Mucosa of stomach (tissue), 1 donor: ENCODE measurements around the gene RPL19.
"Not testable (repeated sequence)": the region's sequence is repeated elsewhere in the genome, so short reads cannot be mapped to it uniquely, and the experiment has no call there.

Experiments
- H3K27me3 ChIP-seq: one replicate; pipeline ENCODE4 v1.7.0; 2013; ENCODE audit warnings: mild to moderate bottlenecking, low read length; ENCODE audit not compliant: control insufficient read depth, insufficient read depth
- H3K36me3 ChIP-seq: one replicate; pipeline ENCODE4 v1.7.0; 2013; ENCODE audit warnings: low read length; ENCODE audit not compliant: control insufficient read depth, insufficient read depth
- H3K4me1 ChIP-seq: one replicate; pipeline ENCODE4 v1.7.0; 2013; ENCODE audit warnings: mild to moderate bottlenecking, low read length; ENCODE audit not compliant: control insufficient read depth, insufficient read depth
- H3K4me3 ChIP-seq: one replicate; pipeline ENCODE4 v1.7.0; 2013; ENCODE audit warnings: low read length
- H3K9ac ChIP-seq: one replicate; pipeline ENCODE4 v1.7.0; 2013; ENCODE audit warnings: mild to moderate bottlenecking, low read length, moderate library complexity
- H3K9me3 ChIP-seq: one replicate; pipeline ENCODE4 v1.7.0; 2013; ENCODE audit warnings: mild to moderate bottlenecking, low read length, moderate library complexity; ENCODE audit not compliant: control insufficient read depth
- donor health status: Pancreatic carcinoma.

RPL19 gene

DNA sequence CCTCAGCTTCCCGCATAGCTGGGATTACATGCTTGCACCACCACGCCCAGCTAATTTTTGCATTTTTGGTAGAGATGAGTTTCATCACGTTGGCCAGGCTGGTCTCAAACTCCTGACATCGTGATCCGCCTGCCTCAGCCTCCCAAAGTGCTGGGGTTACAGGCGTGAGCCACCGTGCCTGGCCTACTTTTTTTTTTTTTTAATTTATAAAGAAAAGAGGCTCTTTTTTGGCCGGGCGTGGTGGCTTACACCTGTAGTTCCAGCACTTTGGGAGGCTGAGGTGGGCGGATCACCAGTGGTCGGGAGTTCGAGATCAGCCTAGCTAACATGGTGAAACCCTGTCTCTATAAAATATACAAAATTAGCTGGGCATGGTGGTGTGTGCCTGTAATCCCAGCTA, 50.0 kb downstream of the RPL19 start:
- not testable (repeated sequence) for H3K4me3 ChIP-seq, H3K4me1 ChIP-seq, H3K27me3 ChIP-seq, H3K36me3 ChIP-seq, H3K9ac ChIP-seq, H3K9me3 ChIP-seq

DNA sequence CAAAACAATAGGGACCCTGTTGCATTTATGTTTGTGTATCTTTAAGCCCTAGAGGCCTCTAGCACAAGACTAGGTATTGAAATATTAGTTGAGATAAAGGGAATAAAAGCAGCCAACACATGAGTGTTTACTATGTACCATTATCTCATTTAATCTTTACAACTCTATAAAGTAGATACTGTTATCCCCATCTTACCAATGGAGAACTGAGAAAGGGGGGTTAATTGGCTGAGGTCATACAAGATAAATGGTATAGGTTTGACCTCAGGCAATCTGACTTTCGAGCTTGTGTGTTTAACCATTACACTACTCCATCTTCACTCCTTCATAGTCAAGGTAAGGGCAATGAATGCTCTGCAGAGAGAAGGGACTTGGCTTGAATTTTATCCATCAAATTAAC, 51.9 kb downstream of the RPL19 start:
- Histone ChIP-seq H3K36me3 (no peaks in the 10 kb centered on the region), H3K9ac (no peak overlapping the region), H3K4me3 (no peak overlapping the region), H3K27me3 (no peaks in the 10 kb centered on the region), H3K4me1 (no peaks in the 10 kb centered on the region), H3K9me3 (no peaks in the 10 kb centered on the region)

DNA sequence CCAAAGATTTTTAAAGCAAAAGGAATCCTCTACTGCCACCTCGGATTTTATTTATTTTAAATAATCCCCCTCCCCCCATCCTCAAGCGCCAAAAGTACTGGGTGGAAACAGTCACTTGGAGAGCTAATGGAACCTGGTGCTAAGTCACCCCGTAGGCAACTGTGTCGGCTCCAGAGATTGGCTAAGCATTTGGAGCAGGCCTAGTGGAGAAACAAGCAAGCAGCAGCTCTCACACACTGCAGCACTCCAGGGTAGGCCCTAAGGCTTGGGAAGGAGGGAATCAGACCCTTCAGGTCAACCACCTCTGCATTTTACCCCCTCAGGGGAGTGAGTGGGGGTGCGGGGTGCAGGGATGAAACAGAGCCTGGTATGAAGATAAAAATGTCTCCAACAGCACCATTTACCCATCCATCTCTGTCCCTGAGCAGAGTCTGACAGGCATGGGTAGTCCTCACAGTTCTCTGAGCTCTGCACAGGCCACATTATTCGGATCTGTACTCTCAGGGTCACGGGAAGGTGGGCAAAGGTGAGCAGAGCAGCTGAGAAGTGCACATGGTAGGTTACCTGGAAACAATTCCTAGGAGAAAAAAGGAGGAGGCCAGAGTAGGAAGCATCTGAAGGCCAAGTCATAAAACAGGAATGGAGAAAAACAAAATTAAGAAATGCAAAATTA, 52.8 kb downstream of the RPL19 start:
- H3K4me1 ChIP-seq = no peaks in the 10 kb centered on the region
- H3K9me3 ChIP-seq = no peaks in the 10 kb centered on the region
- no peaks in the 10 kb centered on the region for H3K36me3 ChIP-seq
- H3K4me3 ChIP-seq = no peak overlapping the region
- no peaks in the 10 kb centered on the region for H3K27me3 ChIP-seq
- H3K9ac ChIP-seq = no peak overlapping the region
